HepG2 (cell line): Measurements from ENCODE around the gene ANKS3. TPM values are rescaled to one million over a fixed set of nuclear protein-coding genes. Genes with fewer than 3 reads are reported as not detected.

Source experiments
- ATAC-seq: fragments of 200-7000 bp; cut with Tn5 transposase; 3 replicates; pipeline ENCODE4 v1.9.1; 2020; ENCODE audit warnings: mild to moderate bottlenecking, moderate library complexity
- BruUV-seq: library from RNA; stranded (reverse); fragments of 400-500 nt; replicated peaks from 2 replicates; lab custom pipeline; 2021; lab: Mats Ljungman, UMichigan
- CTCF ChIA-PET: fragments of 300-600 bp; formaldehyde crosslinking; extraction: SDS; loops from one replicate; lab custom pipeline; 2021; ENCODE audit warnings: low total read pairs, inconsistent platforms, low intra/inter-chr PET ratio; lab: Yijun Ruan, JAX
- POLR2A ChIA-PET: fragments of 350-600 bp; sonication (Branson Sonifier 250); formaldehyde crosslinking; loops from one replicate; lab custom pipeline; 2020; ENCODE audit warnings: antibody characterized with exemption, inconsistent platforms; lab: Yijun Ruan, JAX
- DNase-seq: peaks from one replicate; pipeline ENCODE4 v3.0.0-alpha.2; 2015; ENCODE audit warnings: low spot score
- FAIRE-seq: peaks from 3 replicates; lab custom pipeline; 2011; peaks lifted over from hg19 to GRCh38; lab: Jason Lieb, UNC
- H2AFZ ChIP-seq: one replicate; pipeline ENCODE4 v1.6.1; 2011; ENCODE audit warnings: low read length, inconsistent platforms
- H3K27ac ChIP-seq: fragments of 300-600 bp; 3 replicates; pipeline ENCODE4 v1.8.0; 2011; ENCODE audit warnings: mixed run types, mild to moderate bottlenecking, mixed read lengths, low read length, inconsistent platforms; ENCODE audit not compliant: insufficient read depth; ENCODE audit errors: extremely low read length
- H3K27me3 ChIP-seq, 2 experiments: fragments of 200-600 bp in 1 of 2; 2 replicates in 1 of 2; 3 replicates in 1 of 2; pipeline versions ENCODE4 v1.6.0 to v1.8.0; 2011; ENCODE audit warnings: low read length in 2 of 2, mild to moderate bottlenecking in 2 of 2, moderate library complexity in 2 of 2, inconsistent platforms in 1 of 2; ENCODE audit not compliant: insufficient read depth in 2 of 2, control insufficient read depth in 1 of 2
- H3K36me3 ChIP-seq, 2 experiments: fragments of 200-600 bp in 1 of 2; replicated peaks in 1 of 2; 2 replicates in 1 of 2; 3 replicates in 1 of 2; pipeline versions ENCODE4 v1.5.1 to v1.8.0; 2011; ENCODE audit warnings: low read length in 2 of 2, inconsistent platforms in 1 of 2; ENCODE audit not compliant: insufficient read depth in 2 of 2, control insufficient read depth in 1 of 2
- H3K4me1 ChIP-seq: 2 replicates; pipeline ENCODE4 v1.5.1; 2012; ENCODE audit warnings: low read length, inconsistent platforms; ENCODE audit not compliant: insufficient read depth
- H3K4me2 ChIP-seq: 2 replicates; pipeline ENCODE4 v1.6.0; 2011; ENCODE audit warnings: low read depth, low read length, inconsistent platforms
- H3K4me3 ChIP-seq, 3 experiments: fragments of 200-600 bp in 1 of 3; sonication (generic), shearing (Covaris generic) in 1 of 3; replicated peaks in 1 of 3; 2 replicates each; pipeline ENCODE4 v1.5.1; 2011 to 2016; ENCODE audit warnings: low read length in 3 of 3, inconsistent platforms in 2 of 3, low read depth in 2 of 3, mild to moderate bottlenecking in 2 of 3, control low read depth in 1 of 3, mixed read lengths in 1 of 3; ENCODE audit not compliant: insufficient read depth in 1 of 3
- H3K79me2 ChIP-seq: one replicate; pipeline ENCODE4 v1.6.1; 2011; ENCODE audit warnings: low read length, inconsistent platforms; ENCODE audit not compliant: insufficient read depth
- H3K9ac ChIP-seq: 2 replicates; pipeline ENCODE4 v1.6.0; 2011; ENCODE audit warnings: mild to moderate bottlenecking, low read depth, low read length, inconsistent platforms; ENCODE audit not compliant: insufficient read depth
- H3K9me3 ChIP-seq: 2 replicates; pipeline ENCODE4 v1.5.1; 2012; ENCODE audit warnings: mild to moderate bottlenecking, low read length
- H4K20me1 ChIP-seq: 2 replicates; pipeline ENCODE4 v1.6.0; 2011; ENCODE audit warnings: inconsistent platforms, mild to moderate bottlenecking, low read length, moderate library complexity; ENCODE audit not compliant: insufficient read depth
- AGO2 ChIP-seq: fragments of 200-400 bp; formaldehyde crosslinking; optimal IDR thresholded peaks from 2 replicates; pipeline ENCODE3; 2017; ENCODE audit warnings: mild to moderate bottlenecking, low read depth, low read length, moderate library complexity
- AKAP8 ChIP-seq: sonication (generic); formaldehyde crosslinking; IDR thresholded peaks from 2 replicates; pipeline ENCODE4 v1.5.1; 2020; ENCODE audit warnings: mild to moderate bottlenecking, missing genetic modification reagents
- HNRNPL ChIP-seq: fragments of 200-400 bp; formaldehyde crosslinking; IDR thresholded peaks from 2 replicates; pipeline ENCODE4 v1.6.1; 2017; ENCODE audit warnings: mild to moderate bottlenecking, low read depth, low read length
- LCORL ChIP-seq, 2 experiments: fragments of 450-650 bp in 1 of 2; sonication (generic) in 1 of 2; formaldehyde crosslinking in 1 of 2; IDR thresholded peaks; 2 replicates each; pipeline versions ENCODE4 v1.5.0 to v1.6.1; 2017 to 2020; ENCODE audit warnings: antibody characterized with exemption in 1 of 2, missing genetic modification reagents in 1 of 2
- RBFOX2 ChIP-seq: fragments of 200-400 bp; formaldehyde crosslinking; IDR thresholded peaks from 2 replicates; pipeline ENCODE4 v1.6.1; 2017; ENCODE audit warnings: low read depth, mild to moderate bottlenecking, low read length
- SALL2 ChIP-seq: sonication (generic); formaldehyde crosslinking; IDR thresholded peaks from 2 replicates; pipeline ENCODE4 v1.8.1; 2023; ENCODE audit warnings: mild to moderate bottlenecking, missing genetic modification reagents, inconsistent platforms
- SOX13 ChIP-seq, 3 experiments: fragments of 450-650 bp in 1 of 3; sonication (generic) in 1 of 3; formaldehyde crosslinking in 1 of 3; IDR thresholded peaks in 2 of 3; conservative IDR thresholded peaks in 1 of 3; 2 replicates each; pipeline versions ENCODE4 v1.5.0 to v1.6.1; 2016 to 2020; ENCODE audit warnings: antibody characterized with exemption in 1 of 3, mild to moderate bottlenecking in 1 of 3, missing compliant biosample characterization in 1 of 3, missing genetic modification reagents in 1 of 3, moderate library complexity in 1 of 3
- ZNF124 ChIP-seq: sonication (generic); formaldehyde crosslinking; IDR thresholded peaks from 2 replicates; pipeline ENCODE4 v1.4.0; 2020; ENCODE audit warnings: missing genetic modification reagents
- WGBS: methylation state at CpG from one replicate; pipeline ENCODE4 v1.1.6; 2017; ENCODE audit warnings: low lambda C conversion rate; 5-methylcytosine and 5-hydroxymethylcytosine counted together
- in situ Hi-C: cut with HindIII; loops from 2 replicates; pipeline ENCODE4 v1.10.0; 2017; ENCODE audit warnings: low pct_unique_long_range_greater_than_20kb; ENCODE audit not compliant: extremely low pct_ligation_motif_present
- intact Hi-C: fragments of 100-400 bp; cut with micrococcal nuclease; formaldehyde crosslinking; loops from one replicate; pipeline ENCODE4 v1.10.0; 2022; ENCODE audit not compliant: unreplicated experiment
- polyA plus RNA-seq, 8 experiments: library from polyadenylated mRNA; depleted of rRNA in 3 of 8; stranded (reverse) in 7 of 8; unstranded in 1 of 8; fragments of >200 nt; fragmentation: Illumina TruSeq in 4 of 8; extraction: Trizol in 4 of 8; gene quantifications; 2 replicates each; pipeline versions ENCODE4 v1.2.1 to v1.2.3, GENCODE V29; 2011 to 2016; ENCODE audit warnings: low read depth in 4 of 8, missing spikeins in 1 of 8, mixed read lengths in 1 of 8; ENCODE audit not compliant: insufficient read depth in 1 of 8
- total RNA-seq, 5 experiments: library from RNA; depleted of rRNA; stranded (reverse); fragments of >200 nt; fragmentation: Illumina TruSeq; extraction: Trizol; gene quantifications; 2 replicates each; pipeline ENCODE4 v1.2.3, GENCODE V29; 2016; ENCODE audit warnings: low read depth in 1 of 5

ANKS3 gene
- total and polyA plus RNA-seq, 2 of the 13 experiments (the other 11 are each of a cell fraction or from before 2014, with no cell fraction given), result 11.4 to 15.9 TPM

DNA sequence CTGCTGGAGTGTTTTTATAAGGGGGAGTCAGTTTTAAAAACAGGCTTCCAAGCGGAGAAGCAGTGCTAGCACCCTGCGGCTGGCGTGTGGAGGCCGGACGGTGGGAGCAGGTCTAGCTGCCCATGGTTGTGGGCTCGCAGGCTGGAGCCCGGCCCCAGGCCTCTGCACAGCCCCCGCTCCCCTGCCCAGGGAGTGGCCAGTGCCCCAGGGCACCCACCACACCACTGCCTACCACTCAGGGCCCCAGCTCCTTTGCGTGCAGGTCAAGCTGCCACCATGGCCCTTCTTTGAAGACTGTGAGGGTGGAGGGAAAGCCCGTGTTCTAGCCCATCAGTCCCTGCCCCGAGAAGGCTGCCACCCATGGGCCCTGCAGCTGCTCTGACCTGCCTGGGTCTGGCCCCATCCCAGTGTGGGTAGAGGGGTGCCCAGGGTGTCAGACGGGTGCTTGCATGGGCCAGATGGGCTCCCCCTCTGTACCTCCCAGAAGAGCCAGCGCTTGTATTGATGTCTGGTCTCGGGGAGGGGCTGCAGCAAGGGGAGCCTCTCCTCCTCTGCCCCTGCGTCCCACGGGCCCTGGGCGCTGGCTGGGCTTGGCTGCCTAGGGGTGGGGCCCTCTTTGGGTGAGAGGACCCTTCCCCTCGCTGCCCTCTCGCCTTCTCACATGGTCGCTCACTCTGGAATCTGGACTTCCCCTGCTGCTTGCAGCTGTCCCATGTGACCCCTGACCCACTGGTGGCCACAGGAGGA lies 42.2 kb downstream of the ANKS3 start:
- peak overlapping the region in 1 of 3 experiments; percentile 96; a peak in 1 of 6 replicates for H3K4me3 ChIP-seq
- H3K27me3 ChIP-seq, result no peaks in the 10 kb centered on the region
- no TSS peak for BruUV-seq
- H3K79me2 ChIP-seq, result peaks cover 3% of the 10 kb centered on the region
- DNase-seq (no peak), ATAC-seq (no peak), FAIRE-seq (no peak)
- WGBS, result 100% methylated on average over 5 of the region's 20 CpGs
- TF ChIP-seq SOX13 (IDR thresholded peaks at IDR 0.05), result no peak
- TF ChIP-seq SOX13 (CRISPR knock-in tag; conservative IDR thresholded peaks at IDR 0.05 in 1 of 2, IDR thresholded peaks at IDR 0.05 in 1 of 2), result no peak
- TF ChIP-seq ZNF124 (CRISPR knock-in tag), result no peak
- TF ChIP-seq AKAP8 (CRISPR knock-in tag), result peak; percentile 52; the same call in 1 of the 2 replicates
- TF ChIP-seq HNRNPL, result 0 out of 2 replicates have a peak, but pooled peaks have one; percentile 37
- TF ChIP-seq RBFOX2, result 0 out of 2 replicates have a peak, but pooled peaks have one; percentile 30
- TF ChIP-seq AGO2, result peak; percentile 92
- TF ChIP-seq SALL2, result no peak
- TF ChIP-seq LCORL (IDR thresholded peaks at IDR 0.05), result no peak
- 0 out of 2 replicates have a peak, but pooled peaks have one; percentile 32 for TF ChIP-seq LCORL (CRISPR knock-in tag; IDR thresholded peaks at IDR 0.05)
- peaks cover 24% of the 10 kb centered on the region for H3K4me1 ChIP-seq
- CTCF ChIA-PET, result no interaction called here
- no peak overlapping the region for H3K9ac ChIP-seq
- POLR2A ChIA-PET, result no interaction called here
- no peaks in the 10 kb centered on the region for H4K20me1 ChIP-seq
- H3K9me3 ChIP-seq, result no peaks in the 10 kb centered on the region
- peak overlapping the region; percentile 98; the same call in 1 of the 2 replicates for H3K4me2 ChIP-seq
- H3K27ac ChIP-seq, result no peak overlapping the region
- in situ Hi-C loops, result no loop called here
- intact Hi-C loops, result no loop called here
- H3K36me3 ChIP-seq, result peaks cover 10 to 20% of the 10 kb centered on the region in 2 experiments
- H2AFZ ChIP-seq, result no peak overlapping the region
